Tibial nerve (tissue), 4 donors: ENCODE measurements around the gene RANBP17.

ENCODE experiments used
- CTCF ChIP-seq, 5 experiments: fragments of 200-600 bp in 3 of 5; fragments of 450-650 bp in 2 of 5; sonication (generic) in 3 of 5; IDR thresholded peaks; one replicate each; pipeline ENCODE4 v1.5.1; 2016 to 2019; ENCODE audit warnings: antibody characterized with exemption in 5 of 5, mild to moderate bottlenecking in 3 of 5, moderate library complexity in 2 of 5
- EP300 ChIP-seq, 2 donors: sonication (generic); formaldehyde crosslinking; IDR thresholded peaks; one replicate each; pipeline ENCODE4 v1.6.1; 2017; ENCODE audit warnings: antibody characterized with exemption in 2 of 2, mild to moderate bottlenecking in 1 of 2
- POLR2A ChIP-seq, 2 donors: fragments of 450-650 bp; IDR thresholded peaks; one replicate each; pipeline ENCODE4 v1.6.1; 2017; ENCODE audit warnings: antibody characterized with exemption in 2 of 2, mild to moderate bottlenecking in 2 of 2, moderate library complexity in 2 of 2

- TF ChIP-seq CTCF (IDR thresholded peaks at IDR 0.05) (no peak), EP300 (IDR thresholded peaks at IDR 0.05) (no peak), POLR2A (IDR thresholded peaks at IDR 0.05) (no peak)
Measured at GRCh38 chr5:171299228-171299627, 437.4 kb downstream of the RANBP17 start.
